Stimulated activated CD8-positive, alpha-beta memory T cell treated with anti-CD3 and anti-CD28 coated beads, Interleukin-12 subunit alpha, Interleukin-12 subunit beta, amount 100 ng/mL, for 1 hour (primary cell): ENCODE results near the gene LYPD6B.

Experiments
- DNase-seq: peaks from one replicate; pipeline ENCODE4 v3.0.0-alpha.2; 2020; ENCODE audit warnings: low read depth

The LYPD6B gene

GRCh38 chr2:149042881-149043280 lies 4.4 kb downstream of the LYPD6B start:
- DNase-seq = no peak

GRCh38 chr2:149044500-149044899 lies 6.0 kb downstream of the LYPD6B start:
- no peak for DNase-seq

- no peak for DNase-seq
Measured at GRCh38 chr2:149047118-149047517, 8.6 kb downstream of the LYPD6B start.

GRCh38 chr2:149049142-149049541 lies 10.6 kb downstream of the LYPD6B start:
- DNase-seq = no peak

DNA sequence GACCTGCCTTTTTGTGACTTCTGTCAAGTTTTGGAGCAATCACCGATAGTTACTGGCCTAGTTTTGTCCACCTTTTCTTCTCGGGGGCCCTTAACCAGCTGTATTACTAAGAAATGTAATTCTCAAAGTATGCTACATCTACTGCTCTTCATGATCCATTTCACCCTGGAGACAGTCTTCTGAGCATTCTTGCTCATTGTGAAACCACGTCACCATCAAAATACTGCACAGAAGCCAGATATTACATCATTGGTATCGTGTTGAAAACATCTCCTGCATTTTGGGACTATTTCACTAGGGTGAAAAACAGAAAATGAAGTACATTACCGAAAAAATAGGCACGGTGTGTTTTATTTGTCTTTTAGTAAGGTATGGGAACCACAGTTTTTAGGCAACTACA lies 11.7 kb downstream of the LYPD6B start:
- DNase-seq = no peak

DNA sequence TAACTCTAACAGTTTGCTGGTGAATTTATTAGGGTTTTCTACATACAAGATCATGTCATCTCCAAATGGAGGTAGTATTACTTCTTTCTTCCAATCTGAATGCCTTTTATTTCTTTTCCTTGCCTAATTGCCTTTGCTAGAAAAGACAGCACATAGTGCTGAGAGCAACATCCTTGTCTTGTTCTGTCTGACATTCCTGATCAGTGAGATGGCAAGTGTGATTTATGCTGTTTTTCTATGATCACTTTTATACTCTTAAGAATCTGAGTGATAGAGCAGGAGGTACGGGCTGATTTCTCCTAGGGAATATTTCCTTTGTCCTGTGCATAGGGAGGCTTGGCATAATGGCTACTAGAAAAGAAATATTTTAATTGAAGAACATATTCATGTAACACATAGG lies 17.3 kb downstream of the LYPD6B start:
- no peak for DNase-seq

DNA sequence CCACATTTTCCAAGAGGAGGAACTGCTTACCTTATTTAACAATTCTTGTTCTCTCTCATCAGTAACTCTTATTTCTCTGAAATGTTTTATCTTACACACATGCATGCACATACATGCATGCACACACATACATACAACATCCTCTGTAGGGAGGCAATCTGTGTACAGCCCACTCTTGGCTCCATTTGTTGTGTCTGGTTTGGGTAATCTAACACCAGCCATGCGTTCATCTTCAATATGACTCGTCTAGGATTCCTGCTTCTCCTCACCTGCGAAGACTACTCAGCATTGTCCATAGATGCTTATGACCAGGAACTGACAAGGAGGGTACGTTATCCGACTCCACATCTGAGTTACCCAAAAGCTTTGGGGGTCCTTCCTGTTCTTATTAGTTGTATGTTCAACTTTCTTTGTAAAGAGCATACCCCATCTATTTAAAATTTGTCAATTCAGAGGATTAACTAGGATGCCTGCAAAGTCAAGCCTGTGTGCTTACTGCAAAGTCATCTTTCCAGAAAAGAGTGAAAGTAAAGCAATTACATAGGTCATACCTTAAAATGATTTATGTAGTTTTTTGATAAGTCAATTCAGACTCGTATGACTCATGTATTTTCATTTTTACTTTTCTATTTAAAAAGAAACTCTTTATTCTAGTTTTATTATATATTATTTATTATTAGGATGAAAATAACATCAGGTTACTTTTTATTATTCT lies 18.2 kb downstream of the LYPD6B start:
- DNase-seq = no peak

- no peak for DNase-seq
Measured at GRCh38 chr2:149057401-149057800, 18.9 kb downstream of the LYPD6B start.

- no peak for DNase-seq
Measured at GRCh38 chr2:149058936-149059335, 20.4 kb downstream of the LYPD6B start.

- DNase-seq = no peak
Measured at GRCh38 chr2:149059822-149060221, 21.3 kb downstream of the LYPD6B start.

DNA sequence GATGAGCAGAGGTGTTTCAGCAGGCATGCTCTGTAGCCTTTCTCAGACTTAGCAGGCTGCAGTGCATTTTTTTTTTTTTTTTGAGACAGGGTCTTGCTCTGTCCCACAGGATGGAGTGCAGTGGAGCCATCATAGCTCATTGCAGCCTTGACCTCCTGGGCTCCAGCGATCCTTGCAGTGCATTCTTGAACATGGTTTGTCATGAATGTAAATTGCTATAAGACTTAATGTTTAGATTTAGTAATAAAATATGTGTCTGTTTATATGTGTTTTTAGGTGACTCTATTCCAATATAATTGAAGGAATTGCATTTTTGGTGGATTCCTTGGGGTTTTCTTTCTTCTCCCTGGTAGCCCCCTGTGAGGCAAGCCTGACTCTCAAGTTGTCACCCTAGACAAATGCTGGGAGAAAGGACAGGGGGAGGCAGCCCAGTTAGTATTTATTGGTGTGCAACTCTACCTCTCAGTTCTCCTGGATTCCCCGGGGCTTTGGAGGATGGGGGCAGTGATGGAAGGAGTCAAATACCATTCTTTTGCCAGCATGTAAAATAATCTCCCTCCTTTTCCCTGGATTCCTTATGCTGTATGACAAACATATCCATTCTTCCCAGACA lies 22.7 kb downstream of the LYPD6B start:
- DNase-seq = no peak

GRCh38 chr2:149062531-149062930 lies 24.0 kb downstream of the LYPD6B start:
- DNase-seq = no peak

- no peak for DNase-seq
Measured at GRCh38 chr2:149063177-149063576, 24.7 kb downstream of the LYPD6B start.

GRCh38 chr2:149064365-149064841 lies 25.9 kb downstream of the LYPD6B start:
- no peak for DNase-seq

GRCh38 chr2:149064856-149065630 lies 26.5 kb downstream of the LYPD6B start:
- DNase-seq = no peak

DNA sequence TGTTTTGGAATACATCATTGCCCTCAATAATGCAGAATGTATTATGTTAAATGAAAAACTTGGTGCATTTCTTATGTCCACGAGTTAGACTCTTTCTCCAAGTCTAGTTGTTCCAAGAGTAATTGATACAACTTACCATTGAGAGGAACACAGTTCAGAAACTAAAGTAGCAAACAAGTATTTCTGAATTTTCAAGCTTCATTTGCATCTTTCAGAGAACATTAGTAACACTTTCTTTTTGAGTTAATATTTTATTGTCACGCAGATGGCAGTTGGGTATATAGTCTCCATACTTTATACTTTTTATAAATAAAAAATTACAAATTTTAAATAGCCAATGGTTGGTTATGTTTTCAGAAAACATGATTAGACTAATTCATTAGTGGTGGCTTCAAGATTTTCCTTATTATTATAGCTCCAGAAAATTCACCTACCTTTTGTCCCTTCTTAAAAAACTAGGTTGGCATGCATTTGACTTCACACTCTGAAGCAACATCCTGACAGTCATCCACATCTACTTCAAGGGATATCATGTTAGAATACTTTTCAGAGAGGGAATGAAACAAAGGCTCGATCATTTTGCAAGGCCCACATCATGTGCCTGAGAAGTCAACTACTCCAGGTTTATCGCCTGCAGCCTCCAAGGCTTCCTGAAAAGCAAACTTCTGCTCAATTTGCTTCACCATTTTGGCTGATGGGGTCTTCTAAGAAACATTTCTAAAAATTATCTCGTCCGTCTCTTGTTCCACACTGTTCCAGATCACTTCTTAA lies 29.9 kb downstream of the LYPD6B start:
- no peak for DNase-seq

GRCh38 chr2:149068996-149069888 lies 30.7 kb downstream of the LYPD6B start:
- no peak for DNase-seq

DNA sequence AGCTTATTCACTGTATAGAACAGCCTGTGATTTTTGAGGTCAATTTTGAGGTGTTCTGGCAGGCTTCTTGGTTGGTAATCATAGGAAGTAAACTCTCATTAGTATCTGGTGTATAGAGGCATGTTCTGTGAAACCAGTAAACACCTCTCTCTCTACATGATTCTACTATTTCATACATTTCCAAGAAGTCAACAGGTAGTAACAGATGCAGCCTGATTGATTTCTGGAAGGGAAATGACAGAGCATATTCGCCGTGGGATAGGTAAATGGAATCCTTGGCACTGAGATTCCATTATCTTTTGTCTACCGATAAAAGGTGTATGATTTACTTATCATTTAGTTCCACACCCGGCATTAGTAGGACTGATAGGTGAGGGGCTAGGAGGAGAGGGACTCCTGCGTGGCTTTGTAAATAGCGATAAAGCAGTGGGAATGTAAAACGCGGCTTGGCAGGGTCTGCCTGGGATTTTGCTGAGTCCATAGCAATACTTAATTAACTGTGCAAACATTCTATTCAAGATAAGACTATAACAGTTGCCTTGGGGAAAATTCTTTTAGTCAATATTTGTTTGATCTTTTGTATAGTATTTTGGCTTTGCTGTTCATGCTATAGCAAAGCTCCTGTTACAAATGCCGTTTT lies 32.3 kb downstream of the LYPD6B start:
- no peak for DNase-seq

GRCh38 chr2:149075105-149075504 lies 36.6 kb downstream of the LYPD6B start:
- no peak for DNase-seq

DNA sequence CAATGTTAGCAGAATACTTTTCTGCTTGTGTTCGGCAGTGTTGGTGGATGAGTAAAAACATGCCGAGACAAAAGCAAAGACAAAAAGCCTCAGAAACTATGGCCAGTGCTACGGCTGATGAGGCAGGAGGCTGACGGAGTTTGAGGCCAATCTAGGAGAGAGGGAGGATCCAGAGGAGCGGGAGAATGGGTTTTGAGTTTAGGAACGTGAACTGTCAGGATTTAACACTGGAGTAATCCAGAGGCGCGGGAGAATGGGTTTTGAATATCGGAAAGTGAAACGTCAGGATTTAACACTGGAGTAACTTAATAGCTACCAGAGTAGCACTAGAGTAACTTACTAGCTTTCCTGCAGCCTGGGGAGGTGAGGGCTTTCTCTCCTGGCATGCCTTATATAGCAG lies 37.4 kb downstream of the LYPD6B start:
- no peak for DNase-seq
